Neural progenitor cell (in vitro differentiated cells): ENCODE results near the gene SWAP70.

Experiments used
- CTCF ChIP-seq: fragments of 200-600 bp; sonication (generic); IDR thresholded peaks from 2 replicates; pipeline ENCODE4 v1.5.1; 2017; ENCODE audit warnings: antibody characterized with exemption, mild to moderate bottlenecking
- EZH2 ChIP-seq: fragments of 200-600 bp; sonication (generic); IDR thresholded peaks from 2 replicates; pipeline ENCODE4 v1.6.1; 2017; ENCODE audit warnings: antibody characterized with exemption, mild to moderate bottlenecking, moderate library complexity
- EZH2phosphoT487 ChIP-seq: fragments of 200-600 bp; sonication (generic); IDR thresholded peaks from 2 replicates; pipeline ENCODE4 v1.6.1; 2017; ENCODE audit warnings: antibody characterized with exemption

- TF ChIP-seq EZH2, result no peak
- TF ChIP-seq CTCF, result no peak
- no peak for TF ChIP-seq EZH2phosphoT487
These were observed 647 bp downstream of the SWAP70 start for GRCh38 chr11:9664276-9665171.
